OCI-LY3 (cell line): ENCODE data around the gene OCRL.

Source experiments
- EZH2phosphoT487 ChIP-seq: fragments of 200-600 bp; shearing (Covaris generic); IDR thresholded peaks from 2 replicates; pipeline ENCODE4 v1.6.1; 2018; ENCODE audit warnings: antibody characterized with exemption, mixed run types, low read depth
- TF ChIP-seq, protein P1 (sequence below): fragments of 200-600, 300-600 bp; sonication (generic); IDR thresholded peaks from 2 replicates; pipeline ENCODE4 v1.5.1; 2014; ENCODE audit warnings: antibody characterized with exemption, low read length, low read depth

DNA sequence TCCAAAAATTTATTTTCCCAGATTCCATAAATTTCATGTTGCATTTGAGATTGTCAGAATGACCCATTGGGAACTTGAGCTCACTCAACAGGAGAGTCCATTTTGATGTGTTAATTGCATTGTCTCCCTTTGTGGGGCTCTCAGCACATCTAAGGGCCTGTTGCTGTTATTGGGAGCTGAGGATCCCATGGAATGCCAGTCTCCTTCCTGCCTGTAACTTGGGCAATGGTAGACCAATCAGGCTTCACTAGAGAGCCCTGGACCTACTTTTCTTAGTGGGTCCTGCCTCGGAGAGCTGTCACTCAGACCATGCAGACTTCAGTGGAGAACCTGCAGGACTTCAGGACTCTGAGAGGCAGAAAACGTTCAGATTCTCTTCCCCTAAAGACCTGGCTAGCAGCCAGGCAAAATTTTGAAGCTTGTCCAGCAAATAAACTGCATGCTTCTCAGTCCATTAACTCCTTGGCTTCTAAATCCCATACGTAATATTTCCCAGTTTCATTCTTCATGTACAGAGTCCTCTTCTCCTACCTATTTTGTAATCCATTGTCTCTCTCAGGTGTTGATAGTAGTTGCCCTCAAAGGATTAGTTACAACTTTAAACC, 25.1 kb downstream of the OCRL start:
- TF ChIP-seq, protein P1, sequence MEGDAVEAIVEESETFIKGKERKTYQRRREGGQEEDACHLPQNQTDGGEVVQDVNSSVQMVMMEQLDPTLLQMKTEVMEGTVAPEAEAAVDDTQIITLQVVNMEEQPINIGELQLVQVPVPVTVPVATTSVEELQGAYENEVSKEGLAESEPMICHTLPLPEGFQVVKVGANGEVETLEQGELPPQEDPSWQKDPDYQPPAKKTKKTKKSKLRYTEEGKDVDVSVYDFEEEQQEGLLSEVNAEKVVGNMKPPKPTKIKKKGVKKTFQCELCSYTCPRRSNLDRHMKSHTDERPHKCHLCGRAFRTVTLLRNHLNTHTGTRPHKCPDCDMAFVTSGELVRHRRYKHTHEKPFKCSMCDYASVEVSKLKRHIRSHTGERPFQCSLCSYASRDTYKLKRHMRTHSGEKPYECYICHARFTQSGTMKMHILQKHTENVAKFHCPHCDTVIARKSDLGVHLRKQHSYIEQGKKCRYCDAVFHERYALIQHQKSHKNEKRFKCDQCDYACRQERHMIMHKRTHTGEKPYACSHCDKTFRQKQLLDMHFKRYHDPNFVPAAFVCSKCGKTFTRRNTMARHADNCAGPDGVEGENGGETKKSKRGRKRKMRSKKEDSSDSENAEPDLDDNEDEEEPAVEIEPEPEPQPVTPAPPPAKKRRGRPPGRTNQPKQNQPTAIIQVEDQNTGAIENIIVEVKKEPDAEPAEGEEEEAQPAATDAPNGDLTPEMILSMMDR = no peak
- no peak for TF ChIP-seq EZH2phosphoT487
